Lower lobe of right lung (tissue), 2 donors: Measurements from ENCODE around the gene PCDHB6. TPM values are rescaled to one million over a fixed set of nuclear protein-coding genes. Genes with fewer than 3 reads are reported as not detected.
"Not testable (repeated sequence)": the region's sequence is repeated elsewhere in the genome, so short reads cannot be mapped to it uniquely, and the experiment has no call there.

Source experiments
- ATAC-seq, 2 donors: fragments of 200-7000 bp; cut with Tn5 transposase; one replicate each; pipeline ENCODE4 v1.9.1; 2020 to 2022; ENCODE audit warnings: mild to moderate bottlenecking in 2 of 2, moderate library complexity in 2 of 2
- DNase-seq: peaks from one replicate; pipeline ENCODE4 v3.0.0-alpha.2; 2020
- H3K27ac ChIP-seq: fragments of 200-600 bp; one replicate; pipeline ENCODE4 v1.8.0; 2022
- H3K27me3 ChIP-seq: fragments of 200-600 bp; one replicate; pipeline ENCODE4 v1.8.0; 2022; ENCODE audit warnings: low read depth
- H3K36me3 ChIP-seq: fragments of 200-600 bp; one replicate; pipeline ENCODE4 v1.8.0; 2022; ENCODE audit warnings: mild to moderate bottlenecking
- H3K4me1 ChIP-seq: fragments of 200-600 bp; one replicate; pipeline ENCODE4 v1.8.0; 2022
- H3K4me3 ChIP-seq: fragments of 200-600 bp; one replicate; pipeline ENCODE4 v1.8.0; 2022; ENCODE audit warnings: mild to moderate bottlenecking
- H3K9me3 ChIP-seq: fragments of 200-600 bp; one replicate; pipeline ENCODE4 v1.8.0; 2022
- CTCF ChIP-seq: fragments of 200-600 bp; IDR thresholded peaks from one replicate; pipeline ENCODE4 v1.8.0; 2022; ENCODE audit warnings: antibody characterized with exemption, mild to moderate bottlenecking
- intact Hi-C: fragments of 100-400 bp; cut with DNase I; formaldehyde crosslinking; loops from one replicate; pipeline ENCODE4 v1.11.0; 2022
- total RNA-seq: library from RNA; stranded (reverse); fragmentation: NEBNext Ultra II Directional; extraction: Animal tissue kit (Norgen Biotek cat#: 25700); gene quantifications from one replicate; pipeline ENCODE4 v1.2.1, GENCODE V29; 2021
- donor health status: DM: no; HTN: yes; CAD: no; lungs with severe emphysema.

Gene PCDHB6
- total RNA-seq, 1 donor from 2014 or later: 0.41 TPM

- peak; percentile 10 for TF ChIP-seq CTCF
- peak in 1 of 2 donors; percentile 48 for ATAC-seq
- H3K4me1 ChIP-seq, intact Hi-C loops, H3K4me3 ChIP-seq, H3K27ac ChIP-seq, H3K36me3 ChIP-seq, DNase-seq: not testable (repeated sequence)
- H3K27me3 ChIP-seq: peaks cover 27% of the 10 kb centered on the region
- H3K9me3 ChIP-seq: peaks cover 30% of the 10 kb centered on the region
These were observed 27.8 kb downstream of the PCDHB6 start, which contains the start of gene PCDHB8 for GRCh38 chr5:141177577-141178191. Gene PCDHB8 (plus strand): TSS chr5:141177790. CDS start chr5:141178035, 245 bp downstream.

GRCh38 chr5:141179371-141179770 is 29.5 kb downstream of the PCDHB6 start:
- intact Hi-C loops: not testable (repeated sequence)
- peaks cover 39% of the 10 kb centered on the region for H3K9me3 ChIP-seq

GRCh38 chr5:141179876-141180275 is 30.0 kb downstream of the PCDHB6 start:
- ATAC-seq, intact Hi-C loops, DNase-seq, H3K4me1 ChIP-seq, H3K4me3 ChIP-seq, H3K36me3 ChIP-seq, H3K27ac ChIP-seq: not testable (repeated sequence)
- H3K27me3 ChIP-seq: peaks cover 24% of the 10 kb centered on the region
- H3K9me3 ChIP-seq: peaks cover 39% of the 10 kb centered on the region

More at GRCh38 chr5:141179371-141179770, 29.5 kb downstream of the PCDHB6 start:
- not testable (repeated sequence) for ATAC-seq, H3K4me1 ChIP-seq, H3K27ac ChIP-seq, H3K36me3 ChIP-seq, DNase-seq, H3K4me3 ChIP-seq
- H3K27me3 ChIP-seq: peaks cover 28% of the 10 kb centered on the region

- DNase-seq (no peak), ATAC-seq (no peak)
- Histone ChIP-seq H3K9me3 (peaks cover 38% of the 10 kb centered on the region), H3K36me3 (no peaks in the 10 kb centered on the region), H3K27me3 (peaks cover 22% of the 10 kb centered on the region), H3K27ac (no peak overlapping the region), H3K4me3 (no peak overlapping the region), H3K4me1 (no peaks in the 10 kb centered on the region)
- TF ChIP-seq CTCF: no peak
- intact Hi-C loops: no loop called here
These were observed 30.5 kb downstream of the PCDHB6 start for GRCh38 chr5:141180313-141180712.

- Histone ChIP-seq H3K27me3 (peaks cover 11% of the 10 kb centered on the region), H3K4me1 (no peaks in the 10 kb centered on the region), H3K36me3 (no peaks in the 10 kb centered on the region), H3K27ac (peak within 1 kb of the TSS; percentile 21), H3K9me3 (peaks cover 31% of the 10 kb centered on the region), H3K4me3 (peak within 1 kb of the TSS; percentile 32)
- ATAC-seq: peak in 1 of 2 donors; percentile 41
- peak; percentile 28 for TF ChIP-seq CTCF
- DNase-seq: no peak
- intact Hi-C loops: no loop called here
These were observed 32.4 kb downstream of the PCDHB6 start, which contains the start of gene PCDHB16 for GRCh38 chr5:141182248-141182647. Gene PCDHB16 (plus strand): TSS chr5:141182387. CDS start chr5:141182560, 173 bp downstream.

- DNase-seq, H3K4me1 ChIP-seq, intact Hi-C loops, H3K27me3 ChIP-seq, H3K4me3 ChIP-seq, H3K27ac ChIP-seq, H3K36me3 ChIP-seq, ATAC-seq: not testable (repeated sequence)
- peaks cover 24% of the 10 kb centered on the region for H3K9me3 ChIP-seq
These were observed 34.4 kb downstream of the PCDHB6 start for GRCh38 chr5:141184117-141184855.
